ENCODE results near the gene METTL1. TPM values are rescaled to one million over a fixed set of nuclear protein-coding genes. Genes with fewer than 3 reads are reported as not detected.

METTL1 gene
- total and polyA plus RNA-seq, 4 donors = 2.8 to 11.2 (median 7.1) TPM

DNA sequence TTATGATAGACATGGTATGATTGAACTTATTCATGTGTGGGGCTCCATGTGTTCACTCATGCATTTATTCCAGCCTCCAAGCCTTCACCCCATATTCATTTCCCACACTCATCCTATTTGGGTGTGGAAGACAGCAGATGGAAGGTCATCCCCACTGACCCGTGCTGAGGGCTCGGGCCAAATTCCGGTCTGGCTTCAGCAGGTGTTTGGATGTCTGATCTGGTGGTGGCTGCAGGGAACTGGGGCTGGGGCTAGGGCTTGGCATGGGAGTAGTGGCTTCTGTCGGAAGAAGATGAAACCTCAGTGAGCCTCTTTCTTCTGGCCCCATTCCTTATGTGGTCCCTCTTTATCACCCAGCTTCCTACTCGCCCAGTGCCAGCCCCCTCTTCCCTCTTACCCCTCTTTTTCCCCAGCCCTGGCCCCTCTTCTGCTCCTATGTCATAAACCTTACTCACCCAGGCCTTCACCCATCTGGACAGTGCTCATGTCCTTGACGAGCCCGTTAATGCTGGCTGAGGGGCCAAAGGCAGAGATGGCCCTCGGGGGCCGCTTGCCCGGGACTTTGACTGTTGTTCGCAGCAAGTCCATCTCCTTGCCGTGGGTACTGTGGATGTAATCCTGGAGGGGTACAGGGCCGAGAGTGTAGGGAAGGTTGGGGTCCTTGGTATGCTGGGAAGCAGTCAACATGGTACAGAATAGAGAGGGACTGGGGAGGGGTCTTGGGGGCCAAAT is 41.4 kb downstream of the METTL1 start:
- DNase-seq (ENCODE audit: low spot score) = no peak
- H3K4me3 ChIP-seq (ENCODE audit: low read depth in 1 of 3, low read length in 3 of 3) = no peak overlapping the region
- peaks cover 3 to 14% (median 9%) of the 10 kb centered on the region in 4 donors for H3K4me1 ChIP-seq (ENCODE audit: control insufficient read depth in 4 of 4, insufficient read depth in 4 of 4, low read length in 3 of 4)
- no peaks in the 10 kb centered on the region for H3K9me3 ChIP-seq (ENCODE audit: control insufficient read depth in 4 of 4, low read length in 3 of 4)
- TF ChIP-seq TAF1 (conservative IDR thresholded peaks at IDR 0.05) (no peak), FOXA1 (IDR thresholded peaks at IDR 0.05) (no peak), GABPA (IDR thresholded peaks at IDR 0.05 in 1 of 2, conservative IDR thresholded peaks at IDR 0.05 in 1 of 2) (no peak), SP1 (IDR thresholded peaks at IDR 0.05) (no peak), HNF4A (conservative IDR thresholded peaks at IDR 0.05) (no peak), EGR1 (IDR thresholded peaks at IDR 0.05; ENCODE audit: low read depth in 2 of 2) (no peak), HNF4G (IDR thresholded peaks at IDR 0.05) (no peak), YY1 (IDR thresholded peaks at IDR 0.05) (no peak), JUND (IDR thresholded peaks at IDR 0.05) (no peak), RAD21 (IDR thresholded peaks at IDR 0.05) (no peak), RXRA (IDR thresholded peaks at IDR 0.05) (no peak), FOXA2 (IDR thresholded peaks at IDR 0.05) (no peak), NR2F2 (IDR thresholded peaks at IDR 0.05) (no peak)
- TF ChIP-seq, protein P1, sequence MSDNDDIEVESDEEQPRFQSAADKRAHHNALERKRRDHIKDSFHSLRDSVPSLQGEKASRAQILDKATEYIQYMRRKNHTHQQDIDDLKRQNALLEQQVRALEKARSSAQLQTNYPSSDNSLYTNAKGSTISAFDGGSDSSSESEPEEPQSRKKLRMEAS (IDR thresholded peaks at IDR 0.05) = no peak
- TF ChIP-seq, protein P2, sequence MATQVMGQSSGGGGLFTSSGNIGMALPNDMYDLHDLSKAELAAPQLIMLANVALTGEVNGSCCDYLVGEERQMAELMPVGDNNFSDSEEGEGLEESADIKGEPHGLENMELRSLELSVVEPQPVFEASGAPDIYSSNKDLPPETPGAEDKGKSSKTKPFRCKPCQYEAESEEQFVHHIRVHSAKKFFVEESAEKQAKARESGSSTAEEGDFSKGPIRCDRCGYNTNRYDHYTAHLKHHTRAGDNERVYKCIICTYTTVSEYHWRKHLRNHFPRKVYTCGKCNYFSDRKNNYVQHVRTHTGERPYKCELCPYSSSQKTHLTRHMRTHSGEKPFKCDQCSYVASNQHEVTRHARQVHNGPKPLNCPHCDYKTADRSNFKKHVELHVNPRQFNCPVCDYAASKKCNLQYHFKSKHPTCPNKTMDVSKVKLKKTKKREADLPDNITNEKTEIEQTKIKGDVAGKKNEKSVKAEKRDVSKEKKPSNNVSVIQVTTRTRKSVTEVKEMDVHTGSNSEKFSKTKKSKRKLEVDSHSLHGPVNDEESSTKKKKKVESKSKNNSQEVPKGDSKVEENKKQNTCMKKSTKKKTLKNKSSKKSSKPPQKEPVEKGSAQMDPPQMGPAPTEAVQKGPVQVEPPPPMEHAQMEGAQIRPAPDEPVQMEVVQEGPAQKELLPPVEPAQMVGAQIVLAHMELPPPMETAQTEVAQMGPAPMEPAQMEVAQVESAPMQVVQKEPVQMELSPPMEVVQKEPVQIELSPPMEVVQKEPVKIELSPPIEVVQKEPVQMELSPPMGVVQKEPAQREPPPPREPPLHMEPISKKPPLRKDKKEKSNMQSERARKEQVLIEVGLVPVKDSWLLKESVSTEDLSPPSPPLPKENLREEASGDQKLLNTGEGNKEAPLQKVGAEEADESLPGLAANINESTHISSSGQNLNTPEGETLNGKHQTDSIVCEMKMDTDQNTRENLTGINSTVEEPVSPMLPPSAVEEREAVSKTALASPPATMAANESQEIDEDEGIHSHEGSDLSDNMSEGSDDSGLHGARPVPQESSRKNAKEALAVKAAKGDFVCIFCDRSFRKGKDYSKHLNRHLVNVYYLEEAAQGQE (IDR thresholded peaks at IDR 0.05) = no peak
- TF ChIP-seq, protein P3, sequence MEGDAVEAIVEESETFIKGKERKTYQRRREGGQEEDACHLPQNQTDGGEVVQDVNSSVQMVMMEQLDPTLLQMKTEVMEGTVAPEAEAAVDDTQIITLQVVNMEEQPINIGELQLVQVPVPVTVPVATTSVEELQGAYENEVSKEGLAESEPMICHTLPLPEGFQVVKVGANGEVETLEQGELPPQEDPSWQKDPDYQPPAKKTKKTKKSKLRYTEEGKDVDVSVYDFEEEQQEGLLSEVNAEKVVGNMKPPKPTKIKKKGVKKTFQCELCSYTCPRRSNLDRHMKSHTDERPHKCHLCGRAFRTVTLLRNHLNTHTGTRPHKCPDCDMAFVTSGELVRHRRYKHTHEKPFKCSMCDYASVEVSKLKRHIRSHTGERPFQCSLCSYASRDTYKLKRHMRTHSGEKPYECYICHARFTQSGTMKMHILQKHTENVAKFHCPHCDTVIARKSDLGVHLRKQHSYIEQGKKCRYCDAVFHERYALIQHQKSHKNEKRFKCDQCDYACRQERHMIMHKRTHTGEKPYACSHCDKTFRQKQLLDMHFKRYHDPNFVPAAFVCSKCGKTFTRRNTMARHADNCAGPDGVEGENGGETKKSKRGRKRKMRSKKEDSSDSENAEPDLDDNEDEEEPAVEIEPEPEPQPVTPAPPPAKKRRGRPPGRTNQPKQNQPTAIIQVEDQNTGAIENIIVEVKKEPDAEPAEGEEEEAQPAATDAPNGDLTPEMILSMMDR (IDR thresholded peaks at IDR 0.05; ENCODE audit: low read depth, low read length, missing input control) = no peak
- TF ChIP-seq, protein P4, sequence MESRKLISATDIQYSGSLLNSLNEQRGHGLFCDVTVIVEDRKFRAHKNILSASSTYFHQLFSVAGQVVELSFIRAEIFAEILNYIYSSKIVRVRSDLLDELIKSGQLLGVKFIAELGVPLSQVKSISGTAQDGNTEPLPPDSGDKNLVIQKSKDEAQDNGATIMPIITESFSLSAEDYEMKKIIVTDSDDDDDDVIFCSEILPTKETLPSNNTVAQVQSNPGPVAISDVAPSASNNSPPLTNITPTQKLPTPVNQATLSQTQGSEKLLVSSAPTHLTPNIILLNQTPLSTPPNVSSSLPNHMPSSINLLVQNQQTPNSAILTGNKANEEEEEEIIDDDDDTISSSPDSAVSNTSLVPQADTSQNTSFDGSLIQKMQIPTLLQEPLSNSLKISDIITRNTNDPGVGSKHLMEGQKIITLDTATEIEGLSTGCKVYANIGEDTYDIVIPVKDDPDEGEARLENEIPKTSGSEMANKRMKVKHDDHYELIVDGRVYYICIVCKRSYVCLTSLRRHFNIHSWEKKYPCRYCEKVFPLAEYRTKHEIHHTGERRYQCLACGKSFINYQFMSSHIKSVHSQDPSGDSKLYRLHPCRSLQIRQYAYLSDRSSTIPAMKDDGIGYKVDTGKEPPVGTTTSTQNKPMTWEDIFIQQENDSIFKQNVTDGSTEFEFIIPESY (IDR thresholded peaks at IDR 0.05) = no peak
- TF ChIP-seq, protein P5, sequence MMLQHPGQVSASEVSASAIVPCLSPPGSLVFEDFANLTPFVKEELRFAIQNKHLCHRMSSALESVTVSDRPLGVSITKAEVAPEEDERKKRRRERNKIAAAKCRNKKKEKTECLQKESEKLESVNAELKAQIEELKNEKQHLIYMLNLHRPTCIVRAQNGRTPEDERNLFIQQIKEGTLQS (IDR thresholded peaks at IDR 0.05) = no peak
- WGBS = 83% methylated on average over 13 of the region's 13 CpGs
- no peak overlapping the region for H3K27ac ChIP-seq (ENCODE audit: low read depth in 1 of 2, low read length in 2 of 2)
- no peak overlapping the region for H3K9ac ChIP-seq (ENCODE audit: low read depth in 1 of 2, low read length in 2 of 2)
- H3K36me3 ChIP-seq (ENCODE audit: control insufficient read depth in 4 of 4, insufficient read depth in 3 of 4, low read depth in 1 of 4, low read length in 3 of 4) = no peaks in the 10 kb centered on the region
- H3K27me3 ChIP-seq (ENCODE audit: control insufficient read depth in 4 of 4, insufficient read depth in 4 of 4, low read length in 3 of 4) = no peaks in the 10 kb centered on the region
